Right cardiac atrium (tissue), 5 donors: ENCODE measurements around the gene PASD1. TPM values are rescaled to one million over a fixed set of nuclear protein-coding genes. Genes with fewer than 3 reads are reported as not detected.
A peak's percentile ranks its signal among the peaks of the same experiment; 100 is the strongest.
"Not testable (repeated sequence)": the region's sequence is repeated elsewhere in the genome, so short reads cannot be mapped to it uniquely, and the experiment has no call there.

ENCODE experiments used
- ATAC-seq, 2 donors: fragments of 200-7000 bp; cut with Tn5 transposase; one replicate each; pipeline versions ENCODE4 v1.8.0 to v1.9.1; 2020; ENCODE audit warnings: moderate library complexity in 2 of 2, mild to moderate bottlenecking in 1 of 2
- DNase-seq, 3 donors: peaks; one replicate each; pipeline ENCODE4 v3.0.0-alpha.2; 2020
- H3K27ac ChIP-seq: one replicate; pipeline ENCODE4 v1.5.1; 2013; ENCODE audit warnings: mild to moderate bottlenecking, low read length, control low read depth, moderate library complexity
- H3K27me3 ChIP-seq: one replicate; pipeline ENCODE4 v1.6.1; 2013; ENCODE audit not compliant: control insufficient read depth, insufficient read depth
- H3K4me1 ChIP-seq: one replicate; pipeline ENCODE4 v1.6.1; 2013; ENCODE audit warnings: low read length; ENCODE audit not compliant: control insufficient read depth, insufficient read depth
- H3K4me3 ChIP-seq: one replicate; pipeline ENCODE4 v1.5.1; 2013; ENCODE audit warnings: low read length, control low read depth
- H3K9me3 ChIP-seq: one replicate; pipeline ENCODE4 v1.6.1; 2013; ENCODE audit warnings: low read length; ENCODE audit not compliant: control insufficient read depth
- WGBS: extraction: QIAGEN DNeasy Blood & Tissue Kit; methylation state at CpG from one replicate; pipeline ENCODE4 v1.1.7; 2013; 5-methylcytosine and 5-hydroxymethylcytosine counted together
- intact Hi-C, 4 donors: fragments of 100-400 bp; cut with DNase I; formaldehyde crosslinking; loops; one replicate each; pipeline versions ENCODE4 v1.11.0 to v1.14.0; 2022 to 2023
- long read RNA-seq, 4 donors: library from polyadenylated mRNA; unstranded; transcript quantifications; one replicate each; pipeline ENCODE4 v2.0.0, GENCODE V29; 2020 to 2021
- polyA plus RNA-seq: library from polyadenylated mRNA; stranded (reverse); fragments of 200-250 nt; gene quantifications from one replicate; pipeline ENCODE4 v1.2.3, GENCODE V29; 2013
- total RNA-seq, 4 donors: library from RNA; stranded (reverse); fragmentation: NEBNext Ultra II Directional; extraction: Animal tissue kit (Norgen Biotek cat#: 25700); gene quantifications; one replicate each; pipeline ENCODE4 v1.2.1, GENCODE V29; 2021
- donor health status: healthy with polysubstance abuse.
- donor health status: DM: no; HTN: yes; CAD: no.
- donor health status: DM: no; HTN: no; CAD: no.
- donor health status: DM: no; HTN: yes; CAD: no; lungs with severe emphysema.
- donor health status: DM: yes; HTN: yes; CAD: no.

Gene PASD1, protein sequence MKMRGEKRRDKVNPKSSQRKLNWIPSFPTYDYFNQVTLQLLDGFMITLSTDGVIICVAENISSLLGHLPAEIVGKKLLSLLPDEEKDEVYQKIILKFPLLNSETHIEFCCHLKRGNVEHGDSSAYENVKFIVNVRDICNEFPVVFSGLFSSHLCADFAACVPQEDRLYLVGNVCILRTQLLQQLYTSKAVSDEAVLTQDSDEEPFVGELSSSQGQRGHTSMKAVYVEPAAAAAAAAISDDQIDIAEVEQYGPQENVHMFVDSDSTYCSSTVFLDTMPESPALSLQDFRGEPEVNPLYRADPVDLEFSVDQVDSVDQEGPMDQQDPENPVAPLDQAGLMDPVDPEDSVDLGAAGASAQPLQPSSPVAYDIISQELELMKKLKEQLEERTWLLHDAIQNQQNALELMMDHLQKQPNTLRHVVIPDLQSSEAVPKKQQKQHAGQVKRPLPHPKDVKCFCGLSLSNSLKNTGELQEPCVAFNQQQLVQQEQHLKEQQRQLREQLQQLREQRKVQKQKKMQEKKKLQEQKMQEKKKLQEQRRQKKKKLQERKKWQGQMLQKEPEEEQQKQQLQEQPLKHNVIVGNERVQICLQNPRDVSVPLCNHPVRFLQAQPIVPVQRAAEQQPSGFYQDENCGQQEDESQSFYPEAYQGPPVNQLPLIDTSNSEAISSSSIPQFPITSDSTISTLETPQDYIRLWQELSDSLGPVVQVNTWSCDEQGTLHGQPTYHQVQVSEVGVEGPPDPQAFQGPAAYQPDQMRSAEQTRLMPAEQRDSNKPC
- total RNA-seq (not detected), polyA plus RNA-seq (not detected)
- long read RNA-seq, donor 1 = 0 reads
- long read RNA-seq, donor 2 = 0 reads
- long read RNA-seq, donor 3 = 0 reads
- long read RNA-seq, donor 4 = 0 reads

DNA sequence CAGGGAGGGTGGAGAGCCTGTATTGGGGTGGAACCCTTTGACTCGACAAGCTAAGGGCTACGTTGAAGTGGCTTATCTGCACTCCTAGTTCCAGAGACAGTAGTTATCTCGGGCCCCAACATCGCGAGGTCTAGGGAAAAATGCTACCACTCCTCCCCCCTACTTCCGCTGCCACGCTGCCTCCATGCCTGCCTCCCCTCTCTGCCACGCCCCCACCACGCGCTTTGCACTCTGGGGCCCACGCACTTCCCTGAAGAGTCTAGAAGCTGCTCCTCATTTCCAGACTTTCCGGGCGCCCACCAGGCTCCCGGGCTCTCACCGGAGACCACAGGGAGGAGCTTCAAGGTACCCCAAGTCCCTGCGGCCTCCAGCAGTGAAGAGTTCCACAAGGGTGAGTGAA is at the start of gene PASD1:
Gene PASD1 (plus strand): TSS at position 227 of the 400 bp plus-strand sequence. CDS start 37,879 bp downstream, outside the sequence.
- 95% methylated on average over 16 of the region's 16 CpGs for WGBS
- Histone ChIP-seq H3K4me1 (no peaks in the 10 kb centered on the region), H3K9me3 (no peaks in the 10 kb centered on the region), H3K27ac (no peak within 1 kb of the TSS), H3K4me3 (no peak within 1 kb of the TSS), H3K27me3 (no peaks in the 10 kb centered on the region)
- ATAC-seq (no peak), DNase-seq (peak in 1 of 3 donors; percentile 52)
- intact Hi-C loops = no loop called here

DNA sequence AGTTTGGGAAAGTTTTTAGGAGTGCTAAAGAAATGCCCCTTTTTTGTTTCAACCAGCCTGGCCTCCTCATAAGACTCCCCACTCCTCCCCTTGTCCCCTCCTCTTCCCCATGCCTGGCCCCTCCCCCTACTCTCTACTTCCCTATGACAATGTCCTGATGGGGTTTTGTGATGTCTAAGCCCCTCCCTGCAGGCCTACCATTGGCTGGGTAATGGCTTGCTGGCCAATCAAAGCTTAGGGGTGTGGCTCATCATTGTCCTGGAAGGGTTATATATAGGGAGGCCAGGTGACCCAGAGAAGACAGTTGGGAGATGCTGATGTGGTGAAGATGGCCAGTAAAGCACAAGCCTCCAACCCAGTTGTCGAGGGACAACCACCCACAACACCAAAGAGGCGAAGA is 48.2 kb upstream of the PASD1 start:
- Histone ChIP-seq H3K27ac (no peak overlapping the region), H3K27me3 (no peaks in the 10 kb centered on the region), H3K9me3 (no peaks in the 10 kb centered on the region), H3K4me1 (no peaks in the 10 kb centered on the region), H3K4me3 (no peak overlapping the region)
- ATAC-seq (no peak), DNase-seq (no peak)
- intact Hi-C loops = no loop called here
- 76% methylated on average over 2 of the region's 2 CpGs for WGBS

DNA sequence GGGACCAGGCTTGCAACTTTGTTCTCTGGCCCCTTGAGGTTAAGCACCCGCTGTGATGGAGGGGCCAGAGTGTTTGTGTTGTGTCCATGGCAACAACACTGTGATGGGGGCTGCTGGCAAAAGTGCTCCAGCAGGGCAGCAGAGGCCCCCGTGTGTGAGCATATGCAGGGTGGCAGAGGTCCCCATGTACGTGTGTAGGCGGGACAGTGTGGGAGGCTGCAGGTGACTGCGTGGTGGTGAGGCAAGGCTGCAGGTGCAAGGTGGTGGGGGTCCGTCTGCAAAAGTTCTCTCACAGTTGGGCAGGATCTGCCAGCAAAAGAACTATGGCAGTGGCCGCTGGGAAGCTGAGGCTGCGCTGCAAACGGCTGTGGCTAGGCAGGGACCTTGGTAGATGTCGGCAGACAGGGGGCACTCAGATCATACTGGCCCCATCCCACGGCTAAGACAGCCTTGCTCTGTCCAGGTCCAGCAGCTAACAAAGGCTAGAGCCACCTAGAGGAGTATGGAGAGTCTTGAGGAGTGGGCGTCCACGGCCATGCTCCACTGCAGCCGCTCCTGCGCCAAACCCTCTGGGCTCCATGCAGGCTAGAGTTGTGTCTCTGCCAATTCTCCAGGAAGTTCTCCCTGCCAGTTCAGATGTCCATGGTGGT is 46.8 kb upstream of the PASD1 start:
- Histone ChIP-seq H3K9me3 (no peaks in the 10 kb centered on the region), H3K4me1 (no peaks in the 10 kb centered on the region), H3K27me3 (no peaks in the 10 kb centered on the region), H3K4me3 (no peak overlapping the region), H3K27ac (no peak overlapping the region)
- DNase-seq = peak in 1 of 3 donors; percentile 12
- intact Hi-C loops = no loop called here
- no peak for ATAC-seq
- WGBS = 78% methylated on average over 15 of the region's 15 CpGs

DNA sequence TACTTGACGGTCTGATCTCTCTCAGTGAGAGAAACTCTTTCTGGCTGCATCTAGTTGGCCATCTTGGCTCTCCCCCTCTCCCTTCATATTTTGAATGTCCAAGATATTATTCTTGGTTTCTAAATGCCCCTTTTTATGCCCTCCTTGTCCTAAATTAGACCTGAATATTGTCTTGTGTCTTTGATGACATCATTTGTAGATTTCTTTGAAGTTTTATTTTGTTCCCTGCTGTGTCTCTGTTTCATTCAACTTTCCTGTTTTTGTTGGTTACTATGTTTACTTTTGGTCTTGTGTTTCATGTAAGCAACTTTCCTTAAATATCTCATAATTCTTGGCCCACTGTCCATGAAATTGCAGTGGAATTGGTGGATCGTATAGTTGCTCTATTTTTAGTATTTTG is 46.1 kb upstream of the PASD1 start:
- no peak overlapping the region for H3K4me3 ChIP-seq
- WGBS = 54% methylated on average over 2 of the region's 2 CpGs
- H3K27me3 ChIP-seq = no peaks in the 10 kb centered on the region
- no peak for ATAC-seq
- no peak overlapping the region for H3K27ac ChIP-seq
- H3K4me1 ChIP-seq = no peaks in the 10 kb centered on the region
- H3K9me3 ChIP-seq = no peaks in the 10 kb centered on the region
- intact Hi-C loops = no loop called here
- no peak for DNase-seq

DNA sequence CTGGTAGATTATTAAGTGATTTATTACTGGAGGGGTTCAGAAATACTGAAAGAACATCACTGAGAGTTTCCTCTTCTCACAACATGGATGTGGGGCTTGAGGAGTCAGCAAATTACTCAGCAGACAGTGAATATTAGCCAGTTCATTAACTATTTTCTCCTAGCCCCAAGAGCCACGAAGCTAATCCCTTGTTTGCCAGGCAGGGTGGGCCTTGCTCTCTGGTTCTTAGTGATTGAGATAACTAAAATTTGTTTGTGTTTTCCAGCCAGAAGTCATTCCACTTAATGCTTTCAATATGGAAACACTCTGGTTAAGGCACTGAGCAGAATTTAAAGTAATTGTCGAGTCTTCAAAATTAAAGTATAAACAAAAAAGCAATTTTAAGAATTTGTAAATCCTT is 40.1 kb upstream of the PASD1 start:
- Histone ChIP-seq H3K27me3 (no peaks in the 10 kb centered on the region), H3K4me3 (no peak overlapping the region), H3K27ac (no peak overlapping the region), H3K4me1 (no peaks in the 10 kb centered on the region), H3K9me3 (no peaks in the 10 kb centered on the region)
- ATAC-seq (no peak), DNase-seq (no peak)
- 48% methylated on average over 2 of the region's 2 CpGs for WGBS
- intact Hi-C loops = no loop called here

- intact Hi-C loops = no loop called here
- DNase-seq = no peak
- Histone ChIP-seq H3K4me3 (no peak overlapping the region), H3K27me3 (no peaks in the 10 kb centered on the region), H3K9me3 (no peaks in the 10 kb centered on the region), H3K27ac (no peak overlapping the region), H3K4me1 (no peaks in the 10 kb centered on the region)
- ATAC-seq = no peak
Observed at GRCh38 chrX:151536571-151536970, 26.9 kb upstream of the PASD1 start.

DNA sequence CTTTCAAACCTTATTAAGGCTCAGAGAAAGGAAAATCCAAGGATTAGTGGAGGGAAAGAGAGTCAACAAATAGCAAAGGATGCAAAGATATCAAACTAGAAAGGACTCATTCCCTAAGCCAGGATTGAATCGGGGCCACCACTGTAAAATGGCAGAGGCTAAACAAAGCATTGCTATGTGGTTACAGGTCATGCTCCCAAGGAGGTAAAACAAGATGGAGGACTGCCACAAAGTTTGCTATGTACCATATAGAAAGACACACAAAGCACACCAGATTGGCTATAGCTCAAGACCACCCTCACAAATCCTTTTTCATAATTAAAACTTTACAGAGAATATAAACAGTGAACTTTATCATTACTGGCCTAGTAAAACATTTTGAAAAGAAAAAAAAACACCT is 25.9 kb upstream of the PASD1 start:
- no peaks in the 10 kb centered on the region for H3K9me3 ChIP-seq
- intact Hi-C loops = no loop called here
- H3K27me3 ChIP-seq = no peaks in the 10 kb centered on the region
- H3K4me1 ChIP-seq = no peaks in the 10 kb centered on the region
- H3K4me3 ChIP-seq = no peak overlapping the region
- ATAC-seq (no peak), DNase-seq (no peak)
- H3K27ac ChIP-seq = no peak overlapping the region
- 91% methylated on average over 1 of the region's 1 CpG for WGBS

GRCh38 chrX:151538190-151539122 is 25.0 kb upstream of the PASD1 start:
- 70% methylated on average over 3 of the region's 3 CpGs for WGBS
- DNase-seq (no peak), ATAC-seq (no peak)
- Histone ChIP-seq H3K27ac (no peak overlapping the region), H3K9me3 (no peaks in the 10 kb centered on the region), H3K27me3 (no peaks in the 10 kb centered on the region), H3K4me1 (no peaks in the 10 kb centered on the region), H3K4me3 (no peak overlapping the region)
- intact Hi-C loops = no loop called here

GRCh38 chrX:151543706-151544105 is 19.8 kb upstream of the PASD1 start:
- no peak overlapping the region for H3K27ac ChIP-seq
- H3K4me1 ChIP-seq = no peaks in the 10 kb centered on the region
- H3K9me3 ChIP-seq = no peaks in the 10 kb centered on the region
- intact Hi-C loops = no loop called here
- WGBS = 73% methylated on average over 2 of the region's 2 CpGs
- H3K27me3 ChIP-seq = no peaks in the 10 kb centered on the region
- no peak for DNase-seq
- no peak overlapping the region for H3K4me3 ChIP-seq
- ATAC-seq = no peak

DNA sequence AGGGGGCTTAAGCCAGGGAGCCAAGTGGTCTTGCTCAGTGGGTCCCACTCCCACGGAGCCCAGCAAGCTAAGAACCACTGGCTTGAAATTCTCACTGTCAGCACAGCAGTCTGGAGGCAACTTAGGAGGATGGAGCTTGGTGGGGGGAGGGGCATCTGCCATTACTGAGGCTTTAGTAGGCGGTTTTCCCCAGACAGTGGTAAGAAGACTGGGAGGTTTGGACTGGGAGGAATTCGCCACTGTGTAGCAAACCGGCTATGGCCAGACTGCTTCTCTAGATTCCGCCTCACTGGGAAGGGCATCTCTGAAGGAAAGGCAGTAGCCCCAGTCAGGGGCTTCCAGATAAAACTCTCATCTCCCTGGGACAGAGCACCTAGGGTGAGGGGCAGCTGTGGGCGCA is 17.2 kb upstream of the PASD1 start:
- ATAC-seq, H3K4me1 ChIP-seq, H3K4me3 ChIP-seq, intact Hi-C loops, H3K9me3 ChIP-seq, H3K27ac ChIP-seq, H3K27me3 ChIP-seq: not testable (repeated sequence)
- 69% methylated on average over 6 of the region's 6 CpGs for WGBS
- peak in 1 of 3 donors; percentile 16 for DNase-seq
